T-helper 2 cell treated with Interferon-gamma antibody and Interleukin-4, amounts not matched to agents 5 μg/mL and 100 μg/mL, for 36 hours (primary cell): ENCODE results near the gene SLC25A42.
"Not testable (repeated sequence)": the region's sequence is repeated elsewhere in the genome, so short reads cannot be mapped to it uniquely, and the experiment has no call there.

Experiments used
- DNase-seq: peaks from one replicate; pipeline ENCODE4 v3.0.0; 2021; ENCODE audit warnings: low spot score
- H3K27ac Mint-ChIP-seq: one replicate; pipeline ENCODE4 v1.8.0; 2021; ENCODE audit warnings: mild to moderate bottlenecking, mixed read lengths
- H3K27me3 Mint-ChIP-seq: one replicate; pipeline ENCODE4 v1.8.0; 2021; ENCODE audit warnings: low read depth, mixed read lengths
- H3K36me3 Mint-ChIP-seq: one replicate; pipeline ENCODE4 v1.8.0; 2021; ENCODE audit warnings: low read depth, mixed read lengths
- H3K4me1 Mint-ChIP-seq: one replicate; pipeline ENCODE4 v1.8.0; 2021; ENCODE audit warnings: low read depth, mixed read lengths
- H3K4me3 Mint-ChIP-seq: one replicate; pipeline ENCODE4 v1.8.0; 2022; ENCODE audit warnings: mild to moderate bottlenecking, moderate library complexity, mixed read lengths
- H3K9me3 Mint-ChIP-seq: one replicate; pipeline ENCODE4 v1.8.0; 2021; ENCODE audit warnings: mixed read lengths

The SLC25A42 gene

DNA sequence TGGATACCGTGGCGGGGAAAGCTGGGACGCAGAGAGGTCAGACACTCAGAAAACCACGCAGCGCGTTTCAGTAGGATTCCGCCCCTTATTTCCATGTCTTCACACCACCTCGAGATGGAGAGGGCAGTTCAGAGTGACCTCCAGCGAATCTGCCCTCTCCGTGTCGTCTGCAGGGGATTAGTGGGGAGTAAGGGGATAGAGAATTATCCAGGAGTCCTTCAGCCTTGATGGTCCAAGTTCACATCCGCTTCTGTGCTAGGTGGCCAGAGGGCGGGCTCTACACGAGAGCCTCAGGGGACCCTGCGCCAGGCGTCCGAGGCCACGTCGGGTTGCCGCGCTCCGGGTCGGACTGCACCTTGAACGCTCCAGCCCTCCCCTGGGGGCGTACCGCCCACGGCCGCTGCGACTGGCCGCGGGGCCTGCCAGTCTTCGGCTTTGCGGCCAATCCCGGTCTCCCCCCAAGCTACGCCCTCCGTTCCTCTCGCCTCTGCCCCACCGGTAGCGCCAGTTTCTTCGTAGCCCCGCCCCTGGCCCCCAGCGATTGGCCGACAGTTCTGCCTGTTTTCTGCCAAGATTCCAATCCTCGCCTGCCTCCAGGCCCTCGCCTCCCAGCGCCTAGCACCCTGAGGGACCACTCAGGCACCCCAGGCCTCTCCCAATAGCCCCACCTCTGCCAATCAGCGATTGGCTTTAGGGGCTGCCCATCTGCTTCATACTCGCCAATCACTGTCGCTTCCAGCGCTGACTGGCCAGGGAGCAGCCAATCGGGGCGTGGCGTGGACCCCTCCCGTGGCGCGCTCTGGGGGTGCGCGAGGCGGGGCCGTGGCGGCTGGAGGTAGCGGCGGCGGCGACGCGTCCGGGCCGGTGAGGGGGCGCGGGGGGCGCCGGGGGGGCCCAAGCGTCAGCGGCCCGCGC lies at the start of gene SLC25A42:
Gene SLC25A42, plus strand, starts transcription at position 812 of the 915 bp plus-strand sequence. CDS start 32,131 bp downstream, outside the sequence.
- H3K4me1 Mint-ChIP-seq: peaks cover 30% of the 10 kb centered on the region
- H3K27me3 Mint-ChIP-seq: no peaks in the 10 kb centered on the region
- DNase-seq: peak; percentile 99
- H3K9me3 Mint-ChIP-seq: no peaks in the 10 kb centered on the region
- H3K36me3 Mint-ChIP-seq: peaks cover 7% of the 10 kb centered on the region
- peak within 1 kb of the TSS; percentile 90 for H3K27ac Mint-ChIP-seq
- peak within 1 kb of the TSS; percentile 92 for H3K4me3 Mint-ChIP-seq

DNA sequence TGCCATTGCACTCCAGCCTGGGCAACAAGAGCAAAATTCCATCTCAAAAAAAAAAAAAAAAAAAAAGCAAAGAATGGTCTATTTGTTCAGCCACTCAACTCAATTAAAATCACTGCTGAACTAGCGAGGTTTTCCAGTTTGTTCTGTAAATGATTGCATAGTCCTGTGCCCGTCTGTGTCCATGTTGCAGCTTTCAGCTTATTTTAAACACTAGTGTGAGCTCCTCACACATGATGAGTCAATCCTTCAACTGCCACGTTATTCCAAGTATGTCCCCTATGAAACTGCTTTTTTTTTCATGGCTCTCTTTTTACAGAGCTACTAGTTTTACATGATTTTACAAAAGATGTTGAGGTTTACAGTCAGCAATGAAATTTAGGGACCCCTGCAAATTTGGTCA lies 42.7 kb upstream of the SLC25A42 start:
- DNase-seq: no peak
- Mint-ChIP-seq H3K27me3 (no peaks in the 10 kb centered on the region), H3K27ac (no peak overlapping the region), H3K9me3 (no peaks in the 10 kb centered on the region), H3K36me3 (peaks cover 50% of the 10 kb centered on the region), H3K4me1 (peaks cover 8% of the 10 kb centered on the region), H3K4me3 (no peak overlapping the region)

- Mint-ChIP-seq H3K27ac (no peak overlapping the region), H3K4me1 (peaks cover 10% of the 10 kb centered on the region), H3K9me3 (no peaks in the 10 kb centered on the region), H3K4me3 (no peak overlapping the region), H3K36me3 (peaks cover 51% of the 10 kb centered on the region), H3K27me3 (no peaks in the 10 kb centered on the region)
- DNase-seq: no peak
Observed at GRCh38 chr19:19022380-19022961, 41.3 kb upstream of the SLC25A42 start.

DNA sequence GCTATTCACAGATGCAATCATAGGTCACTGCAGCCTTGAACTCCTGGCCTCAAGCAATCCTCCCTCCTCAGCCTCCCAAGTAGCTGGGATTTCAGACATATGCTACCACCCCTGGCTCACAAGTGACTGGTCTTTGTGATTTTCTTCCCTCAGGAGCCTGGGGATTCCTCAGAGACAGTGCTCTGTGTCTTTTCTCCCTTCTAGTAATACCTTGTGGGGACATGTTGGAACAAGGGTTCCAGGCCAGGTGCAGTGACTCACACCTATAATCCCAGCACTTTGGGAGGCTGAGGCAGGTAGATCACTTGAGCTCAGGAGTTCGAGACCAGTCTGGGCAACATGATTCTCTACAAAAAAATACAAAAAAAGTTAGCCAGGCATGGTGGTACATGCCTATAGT lies 40.4 kb upstream of the SLC25A42 start:
- not testable (repeated sequence) for DNase-seq, H3K27me3 Mint-ChIP-seq, H3K4me1 Mint-ChIP-seq, H3K9me3 Mint-ChIP-seq, H3K27ac Mint-ChIP-seq, H3K4me3 Mint-ChIP-seq
- peaks cover 52% of the 10 kb centered on the region for H3K36me3 Mint-ChIP-seq

DNA sequence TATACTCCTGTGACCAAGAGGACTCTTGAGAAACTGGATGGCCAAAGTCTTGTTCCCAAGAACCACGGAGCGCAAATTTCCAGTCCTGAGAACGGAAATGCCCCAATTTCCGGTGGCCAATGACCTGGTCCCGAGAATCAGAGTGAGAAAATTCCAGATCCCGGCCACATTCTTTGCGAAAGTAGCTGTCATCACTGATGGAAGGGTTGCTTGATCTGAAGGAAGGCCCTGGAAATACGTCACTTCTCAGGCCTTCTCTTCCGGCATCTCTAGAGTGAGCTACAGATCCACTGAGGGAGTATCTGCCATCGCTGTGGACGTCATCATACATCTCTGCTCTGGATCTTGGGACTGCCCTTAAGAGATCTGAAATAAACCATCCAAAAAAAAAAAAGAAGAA lies 37.9 kb upstream of the SLC25A42 start:
- Mint-ChIP-seq H3K36me3 (peaks cover 49% of the 10 kb centered on the region), H3K9me3 (no peaks in the 10 kb centered on the region), H3K27ac (no peak overlapping the region), H3K4me3 (no peak overlapping the region), H3K27me3 (no peaks in the 10 kb centered on the region), H3K4me1 (peaks cover 15% of the 10 kb centered on the region)
- no peak for DNase-seq

DNA sequence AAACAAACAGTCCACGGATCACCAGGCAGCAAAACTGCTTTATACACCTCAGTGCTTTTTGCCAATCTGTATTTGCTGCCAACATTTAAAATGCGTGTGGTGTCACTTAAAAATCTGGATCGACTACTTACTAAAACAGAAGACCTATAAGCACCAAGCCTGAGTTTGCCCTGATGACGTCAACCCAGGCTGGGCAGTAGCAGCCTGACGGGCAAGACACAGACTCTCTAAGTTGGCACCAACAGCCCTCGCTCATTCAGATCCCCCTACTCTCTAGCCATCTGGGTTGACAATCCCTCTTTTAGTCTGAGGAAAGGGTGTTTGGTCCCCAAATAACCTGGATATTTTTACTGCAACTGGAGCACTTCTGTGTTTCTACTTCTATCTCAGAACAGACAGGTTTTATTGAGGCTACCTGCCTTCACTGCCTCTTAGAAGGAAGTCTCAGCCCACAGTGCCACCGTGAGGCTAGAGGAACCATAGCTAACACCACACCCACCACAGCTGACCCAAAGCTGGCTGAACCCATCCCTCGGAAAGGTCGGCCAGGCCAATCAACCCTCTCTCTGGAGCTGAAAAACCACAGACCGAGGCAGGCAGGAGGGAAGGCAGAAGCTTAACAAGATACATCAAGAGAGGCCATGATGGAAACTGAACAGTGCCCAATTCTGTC lies 37.4 kb upstream of the SLC25A42 start:
- Mint-ChIP-seq H3K4me1 (peaks cover 17% of the 10 kb centered on the region), H3K36me3 (peaks cover 52% of the 10 kb centered on the region)
- no peak for DNase-seq

DNA sequence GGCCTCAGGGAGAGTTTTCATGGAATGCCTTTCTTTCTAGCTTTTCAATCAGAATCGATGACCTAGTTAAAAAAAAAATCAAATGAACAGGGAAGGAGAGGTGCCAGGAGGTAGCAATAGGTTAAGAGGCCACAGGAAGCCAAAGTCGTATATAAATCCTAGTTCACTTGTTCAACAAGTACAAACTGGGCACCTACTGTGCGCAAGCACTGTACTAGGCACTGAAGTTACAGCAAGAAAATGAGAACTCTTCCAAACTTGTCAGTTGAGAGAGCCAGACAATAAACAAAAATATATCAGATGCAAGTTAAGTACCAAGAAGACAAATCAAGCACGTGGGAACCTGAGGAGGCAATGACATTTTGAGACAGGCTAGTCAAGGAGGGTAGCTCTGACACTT lies 36.6 kb upstream of the SLC25A42 start:
- Mint-ChIP-seq H3K4me3 (no peak overlapping the region), H3K27ac (no peak overlapping the region), H3K9me3 (no peaks in the 10 kb centered on the region), H3K36me3 (peaks cover 56% of the 10 kb centered on the region), H3K27me3 (no peaks in the 10 kb centered on the region), H3K4me1 (peaks cover 21% of the 10 kb centered on the region)
- no peak for DNase-seq

More for the DNA sequence above, 37.4 kb upstream of the SLC25A42 start:
- Mint-ChIP-seq H3K4me3 (no peak overlapping the region), H3K9me3 (no peaks in the 10 kb centered on the region), H3K27me3 (no peaks in the 10 kb centered on the region), H3K27ac (no peak overlapping the region)

DNA sequence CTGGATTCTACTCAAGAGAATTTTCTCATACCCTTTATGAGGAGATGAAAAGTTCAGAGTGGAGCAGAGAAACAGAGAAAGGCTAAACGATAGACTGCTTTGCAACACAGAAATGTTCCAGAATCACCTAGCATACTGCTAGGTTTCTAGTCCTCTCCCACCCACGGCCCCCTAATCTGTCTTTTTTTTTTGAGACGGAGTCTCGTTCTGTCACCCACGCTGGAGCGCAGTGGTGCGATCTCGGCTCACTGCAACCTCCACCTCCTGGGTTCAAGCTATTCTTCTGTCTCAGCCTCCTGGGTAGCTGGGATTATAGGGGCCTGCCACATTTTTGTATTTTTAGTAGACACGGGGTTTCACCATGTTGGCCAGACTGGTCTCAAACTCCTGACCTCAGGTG lies 35.3 kb upstream of the SLC25A42 start:
- no peak overlapping the region for H3K27ac Mint-ChIP-seq
- no peak overlapping the region for H3K4me3 Mint-ChIP-seq
- H3K9me3 Mint-ChIP-seq: no peaks in the 10 kb centered on the region
- no peaks in the 10 kb centered on the region for H3K27me3 Mint-ChIP-seq
- peaks cover 19% of the 10 kb centered on the region for H3K4me1 Mint-ChIP-seq
- no peak for DNase-seq
- peaks cover 52% of the 10 kb centered on the region for H3K36me3 Mint-ChIP-seq

GRCh38 chr19:19031891-19032290 lies 31.9 kb upstream of the SLC25A42 start:
- Mint-ChIP-seq H3K36me3 (peaks cover 40% of the 10 kb centered on the region), H3K9me3 (no peaks in the 10 kb centered on the region), H3K4me3 (peak overlapping the region; percentile 94), H3K27me3 (no peaks in the 10 kb centered on the region), H3K27ac (peak overlapping the region; percentile 96), H3K4me1 (peaks cover 24% of the 10 kb centered on the region)
- no peak for DNase-seq

DNA sequence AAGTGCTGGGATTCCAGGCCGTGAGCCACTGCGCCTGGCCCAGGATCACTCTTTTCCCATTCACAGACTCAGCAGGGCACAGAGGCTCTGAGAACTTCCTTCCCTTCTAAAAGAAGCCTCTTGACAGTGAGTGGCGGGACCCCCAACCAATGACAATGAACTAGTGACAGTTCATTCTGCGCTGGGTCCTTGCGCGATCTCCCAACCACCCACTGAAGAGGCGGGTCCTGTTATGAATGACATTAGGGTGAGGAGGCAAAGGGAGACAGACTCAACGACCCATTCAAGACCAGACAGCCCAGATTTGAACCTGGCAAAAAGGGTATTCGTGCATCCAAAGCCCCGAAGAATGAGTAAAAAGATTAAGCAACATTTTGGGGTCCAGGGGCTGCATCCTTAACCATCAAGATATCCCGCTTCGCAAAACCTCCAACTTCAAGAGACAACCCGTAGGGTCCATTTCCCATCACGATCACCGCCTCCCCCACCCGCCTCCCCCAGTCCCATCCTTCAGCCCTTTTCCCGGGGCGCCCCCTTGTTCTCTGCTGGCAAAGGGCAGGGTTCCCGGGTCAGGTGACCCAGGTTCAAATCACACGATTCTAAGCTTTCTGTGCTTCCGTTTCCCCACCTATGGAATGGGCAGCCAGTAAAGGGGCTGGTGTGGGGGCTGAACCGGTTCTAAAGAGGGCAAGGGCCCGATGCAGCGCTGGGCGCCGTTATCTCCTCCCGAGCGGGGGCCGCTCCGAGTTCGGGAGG lies 31.2 kb upstream of the SLC25A42 start:
- Mint-ChIP-seq H3K36me3 (peaks cover 38% of the 10 kb centered on the region), H3K9me3 (no peaks in the 10 kb centered on the region), H3K27me3 (no peaks in the 10 kb centered on the region), H3K27ac (peak overlapping the region; percentile 96), H3K4me1 (peaks cover 22% of the 10 kb centered on the region), H3K4me3 (peak overlapping the region; percentile 94)
- peak; percentile 85 for DNase-seq

- H3K36me3 Mint-ChIP-seq: peaks cover 36% of the 10 kb centered on the region
Observed at GRCh38 chr19:19033176-19033425, 30.7 kb upstream of the SLC25A42 start.

GRCh38 chr19:19033426-19034203 lies 30.2 kb upstream of the SLC25A42 start, which contains the start of the genes ARMC6 and SUGP2:
ARMC6 (plus strand) TSS chr19:19033603; CDS start chr19:19034210, 607 bp downstream.
SUGP2 (minus strand) TSS chr19:19033517; CDS start chr19:19031071, 2,446 bp downstream.
- Mint-ChIP-seq H3K4me1 (peaks cover 22% of the 10 kb centered on the region), H3K4me3 (peak within 1 kb of the TSS; percentile 94), H3K36me3 (peaks cover 33% of the 10 kb centered on the region), H3K9me3 (no peaks in the 10 kb centered on the region), H3K27ac (peak within 1 kb of the TSS; percentile 97), H3K27me3 (no peaks in the 10 kb centered on the region)
- DNase-seq: peak; percentile 91

More at GRCh38 chr19:19033176-19033425, 30.7 kb upstream of the SLC25A42 start:
- peak overlapping the region; percentile 94 for H3K4me3 Mint-ChIP-seq
- no peak for DNase-seq
- no peaks in the 10 kb centered on the region for H3K27me3 Mint-ChIP-seq
- H3K9me3 Mint-ChIP-seq: no peaks in the 10 kb centered on the region
- H3K27ac Mint-ChIP-seq: peak overlapping the region; percentile 96
- peaks cover 22% of the 10 kb centered on the region for H3K4me1 Mint-ChIP-seq

DNA sequence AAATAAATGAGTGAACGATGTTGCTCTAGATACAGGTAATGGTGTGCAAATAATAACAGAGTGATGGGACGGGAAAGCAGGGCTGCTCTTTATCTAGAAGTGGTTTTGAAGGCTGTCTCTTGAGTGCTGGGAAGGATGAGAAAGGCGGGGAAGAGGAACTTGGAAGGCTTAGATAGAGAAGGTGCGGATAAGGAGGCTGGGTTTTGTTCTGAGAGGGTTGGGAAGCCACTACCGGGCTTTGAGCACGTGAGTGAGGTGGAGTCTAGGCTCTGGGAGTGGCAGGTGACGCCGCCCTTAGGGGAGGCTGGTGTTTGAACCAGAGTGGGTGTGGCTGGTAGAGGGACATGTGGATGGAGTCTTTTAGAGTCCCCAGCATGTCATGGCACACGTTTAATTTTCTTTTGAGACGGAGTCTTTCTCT lies 29.6 kb upstream of the SLC25A42 start:
- peaks cover 22% of the 10 kb centered on the region for H3K4me1 Mint-ChIP-seq
- H3K4me3 Mint-ChIP-seq: peak overlapping the region; percentile 87

More for the DNA sequence above, 29.6 kb upstream of the SLC25A42 start:
- Mint-ChIP-seq H3K27me3 (no peaks in the 10 kb centered on the region), H3K9me3 (no peaks in the 10 kb centered on the region), H3K27ac (peak overlapping the region; percentile 97), H3K36me3 (peaks cover 36% of the 10 kb centered on the region)
- DNase-seq: peak; percentile 82
